ENCODE data around the gene ADGRG4.
"Not testable (repeated sequence)": the region's sequence is repeated elsewhere in the genome, so short reads cannot be mapped to it uniquely, and the experiment has no call there.

ADGRG4 gene

GRCh38 chrX:136300721-136301120 lies at the start of gene ADGRG4:
ADGRG4 (plus strand) TSS chrX:136300963; CDS start chrX:136308778, 7,815 bp downstream.
- intact Hi-C loops (cut with DNase I; ENCODE audit: low total_unique reads); DNase-seq: not testable (repeated sequence)

DNA sequence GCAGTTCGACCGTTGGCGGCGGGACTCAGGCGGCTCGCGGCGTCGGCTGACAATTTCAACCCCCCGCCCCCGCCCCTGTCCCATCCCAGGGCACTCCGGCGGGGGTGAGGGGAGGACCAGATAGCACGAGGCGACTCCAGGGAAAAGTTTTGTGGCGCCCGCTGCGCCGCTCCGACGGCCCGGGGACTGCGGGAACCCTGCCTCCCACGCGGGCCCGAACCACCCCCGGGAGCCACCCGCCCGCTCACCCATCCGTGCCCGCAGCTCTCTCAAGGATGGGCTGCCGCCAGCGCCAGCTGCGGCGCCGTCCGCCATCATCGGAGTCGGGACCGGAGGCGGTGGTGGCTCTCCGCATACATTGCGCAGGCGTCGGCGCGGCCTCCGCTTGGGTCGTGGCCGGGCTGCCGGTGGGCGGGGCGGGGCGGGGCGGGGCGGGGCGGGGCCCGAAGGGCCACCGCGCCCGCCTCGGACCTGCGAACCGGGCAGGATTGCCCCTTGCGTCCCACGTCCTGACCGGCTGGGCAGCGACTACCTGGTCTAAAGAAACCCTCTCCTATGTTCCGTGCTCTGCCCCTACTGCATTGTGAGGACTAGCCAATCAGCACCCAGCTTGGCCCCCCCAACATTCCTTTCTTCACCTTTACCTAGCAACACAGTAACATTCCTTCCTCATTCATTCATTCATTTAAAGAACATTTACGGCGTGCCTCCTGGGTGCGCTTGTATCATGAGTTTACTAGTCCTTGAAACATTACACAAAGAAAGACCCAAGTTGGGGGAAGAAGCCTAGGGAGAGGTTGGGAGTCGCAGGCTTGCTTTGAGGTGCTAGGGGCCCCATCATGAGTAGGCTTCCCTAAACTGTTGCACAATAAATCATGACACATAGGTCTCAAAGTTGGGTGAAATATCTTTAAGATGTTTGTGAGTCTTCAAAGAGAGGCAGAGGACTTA lies 49.4 kb upstream of the ADGRG4 start, which contains the start of gene MAP7D3:
Gene MAP7D3 (minus strand): TSS at position 360 of the 951 bp plus-strand sequence. CDS start 42 bp downstream, at position 318.
- Histone ChIP-seq H3K9me3 (no peaks in the 10 kb centered on the region), H3K27me3 (no peaks in the 10 kb centered on the region), H3K4me3 (peak within 1 kb of the TSS; percentile 76 to 89), H3K27ac (peak within 1 kb of the TSS; percentile 89 to 94), H3K36me3 (no peaks in the 10 kb centered on the region), H3K4me1 (peaks cover 0 to 49% (median 3%) of the 10 kb centered on the region in 4 donors)
- intact Hi-C loops (cut with DNase I; ENCODE audit: low total_unique reads): no loop called here
- DNase-seq: peak in 1 of 2 donors; percentile 52
- TF ChIP-seq, protein P1, sequence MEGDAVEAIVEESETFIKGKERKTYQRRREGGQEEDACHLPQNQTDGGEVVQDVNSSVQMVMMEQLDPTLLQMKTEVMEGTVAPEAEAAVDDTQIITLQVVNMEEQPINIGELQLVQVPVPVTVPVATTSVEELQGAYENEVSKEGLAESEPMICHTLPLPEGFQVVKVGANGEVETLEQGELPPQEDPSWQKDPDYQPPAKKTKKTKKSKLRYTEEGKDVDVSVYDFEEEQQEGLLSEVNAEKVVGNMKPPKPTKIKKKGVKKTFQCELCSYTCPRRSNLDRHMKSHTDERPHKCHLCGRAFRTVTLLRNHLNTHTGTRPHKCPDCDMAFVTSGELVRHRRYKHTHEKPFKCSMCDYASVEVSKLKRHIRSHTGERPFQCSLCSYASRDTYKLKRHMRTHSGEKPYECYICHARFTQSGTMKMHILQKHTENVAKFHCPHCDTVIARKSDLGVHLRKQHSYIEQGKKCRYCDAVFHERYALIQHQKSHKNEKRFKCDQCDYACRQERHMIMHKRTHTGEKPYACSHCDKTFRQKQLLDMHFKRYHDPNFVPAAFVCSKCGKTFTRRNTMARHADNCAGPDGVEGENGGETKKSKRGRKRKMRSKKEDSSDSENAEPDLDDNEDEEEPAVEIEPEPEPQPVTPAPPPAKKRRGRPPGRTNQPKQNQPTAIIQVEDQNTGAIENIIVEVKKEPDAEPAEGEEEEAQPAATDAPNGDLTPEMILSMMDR (IDR thresholded peaks at IDR 0.05): no peak

More at GRCh38 chrX:136300721-136301120, at the start of gene ADGRG4:
- not testable (repeated sequence) for H3K4me3 ChIP-seq, H3K4me1 ChIP-seq, H3K9me3 ChIP-seq, H3K27me3 ChIP-seq, H3K36me3 ChIP-seq, H3K27ac ChIP-seq

GRCh38 chrX:136255541-136255940 lies 45.2 kb upstream of the ADGRG4 start:
- Histone ChIP-seq H3K27ac (peak overlapping the region; percentile 81 to 83), H3K36me3 (no peaks in the 10 kb centered on the region), H3K9me3 (no peaks in the 10 kb centered on the region), H3K27me3 (no peaks in the 10 kb centered on the region), H3K4me1 (peaks cover 0 to 70% (median 10%) of the 10 kb centered on the region in 4 donors), H3K4me3 (peak overlapping the region; percentile 16 to 32)
- peak; percentile 43 to 75 for DNase-seq
- TF ChIP-seq, protein P1 (IDR thresholded peaks at IDR 0.05): no peak
- intact Hi-C loops (cut with DNase I; ENCODE audit: low total_unique reads): no loop called here

DNA sequence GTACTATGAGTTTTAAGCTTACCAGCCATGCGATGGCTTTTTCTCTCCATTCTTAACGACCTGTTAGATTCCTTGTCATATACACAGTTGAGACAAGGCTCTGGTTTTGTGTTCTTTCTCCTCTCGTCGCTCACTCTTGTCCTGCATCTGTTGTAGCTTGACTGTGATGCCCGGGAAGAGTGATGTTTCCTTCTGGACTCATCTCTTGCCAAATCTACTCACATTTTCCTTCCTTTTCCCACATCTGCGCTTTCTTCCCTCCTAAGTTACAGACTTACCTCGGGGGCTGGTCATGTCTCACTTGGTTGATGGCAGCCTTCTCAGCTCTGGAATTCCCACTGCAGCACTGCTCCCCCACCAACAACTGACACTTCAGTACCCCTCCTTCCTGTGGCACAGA lies 44.7 kb upstream of the ADGRG4 start:
- H3K27ac ChIP-seq: peak overlapping the region; percentile 81 to 83
- intact Hi-C loops (cut with DNase I; ENCODE audit: low total_unique reads): no loop called here
- TF ChIP-seq, protein P1 (IDR thresholded peaks at IDR 0.05): no peak

DNA sequence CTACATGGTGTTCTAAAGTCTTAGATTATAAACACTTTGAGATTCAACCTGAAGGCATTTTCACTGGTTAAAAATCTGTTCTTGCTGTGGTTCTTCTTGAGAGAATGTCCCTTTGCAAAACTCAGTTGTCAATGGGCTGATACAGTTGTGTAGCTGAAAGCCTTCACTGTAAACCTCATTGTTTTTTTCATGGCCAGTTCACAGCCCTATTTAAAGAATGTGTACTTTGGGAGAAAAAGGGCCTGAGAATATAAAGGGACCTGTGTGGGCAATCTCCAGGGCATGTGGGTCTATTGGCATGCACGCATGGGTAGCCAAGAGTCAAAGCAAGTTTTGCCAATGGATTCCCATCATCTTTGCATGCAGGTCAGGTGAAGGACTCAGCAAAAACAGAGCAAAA lies 41.8 kb upstream of the ADGRG4 start:
- no peak overlapping the region for H3K4me3 ChIP-seq
- no peaks in the 10 kb centered on the region for H3K27me3 ChIP-seq
- intact Hi-C loops (cut with DNase I; ENCODE audit: low total_unique reads): no loop called here
- no peaks in the 10 kb centered on the region for H3K9me3 ChIP-seq
- TF ChIP-seq, protein P1 (IDR thresholded peaks at IDR 0.05): no peak
- peaks cover 0 to 86% (median 17%) of the 10 kb centered on the region in 4 donors for H3K4me1 ChIP-seq
- DNase-seq: no peak
- no peaks in the 10 kb centered on the region for H3K36me3 ChIP-seq
- H3K27ac ChIP-seq: peak overlapping the region; percentile 81 to 83

More for the DNA sequence above, 44.7 kb upstream of the ADGRG4 start:
- Histone ChIP-seq H3K4me3 (peak overlapping the region; percentile 16 to 32), H3K9me3 (no peaks in the 10 kb centered on the region), H3K4me1 (peaks cover 0 to 74% (median 12%) of the 10 kb centered on the region in 4 donors), H3K27me3 (no peaks in the 10 kb centered on the region), H3K36me3 (no peaks in the 10 kb centered on the region)
- no peak for DNase-seq

DNA sequence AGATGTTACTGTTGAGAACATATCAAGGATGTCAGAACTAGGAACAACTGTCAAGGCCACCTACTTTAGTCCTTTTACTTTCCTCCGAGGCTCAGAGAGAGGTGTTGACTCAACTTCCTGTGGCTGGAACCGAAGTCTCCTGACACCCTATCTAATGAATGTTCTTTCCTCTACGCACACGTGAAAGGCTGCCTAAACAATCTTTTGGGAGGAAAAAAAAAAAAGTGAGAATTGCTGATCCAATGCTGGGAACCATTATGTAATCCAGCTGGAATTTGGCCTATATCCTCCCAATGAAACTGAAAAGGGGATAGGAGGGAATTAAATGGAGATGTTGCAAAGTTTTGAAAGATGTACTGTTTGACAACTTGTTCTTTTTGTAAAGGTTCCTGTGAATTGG lies 41.2 kb upstream of the ADGRG4 start:
- DNase-seq: peak in 1 of 2 donors; percentile 24
- peak overlapping the region; percentile 81 to 83 for H3K27ac ChIP-seq
- H3K4me1 ChIP-seq: peaks cover 0 to 80% (median 15%) of the 10 kb centered on the region in 4 donors
- TF ChIP-seq, protein P1 (IDR thresholded peaks at IDR 0.05): no peak
- no peak overlapping the region for H3K4me3 ChIP-seq
- no peaks in the 10 kb centered on the region for H3K9me3 ChIP-seq
- intact Hi-C loops (cut with DNase I; ENCODE audit: low total_unique reads): no loop called here
- no peaks in the 10 kb centered on the region for H3K36me3 ChIP-seq
- H3K27me3 ChIP-seq: no peaks in the 10 kb centered on the region

Measured in tibial artery (tissue), 4 donors.